SK-N-SH (cell line): ENCODE data around the gene NRM. TPM values are rescaled to one million over a fixed set of nuclear protein-coding genes. Genes with fewer than 3 reads are reported as not detected.

Experiments used
- CTCF ChIA-PET: fragments of 300-600, 350-600 bp; formaldehyde crosslinking; extraction: SDS; loops from one replicate; lab custom pipeline; 2021; lab: Yijun Ruan, JAX
- POLR2A ChIA-PET: fragments of 350-600 bp; sonication (Branson Sonifier 250); formaldehyde crosslinking; extraction: SDS; loops from one replicate; lab custom pipeline; 2020; ENCODE audit warnings: antibody characterized with exemption, inconsistent platforms; lab: Yijun Ruan, JAX
- DNase-seq: peaks from one replicate; pipeline ENCODE4 v3.0.0; 2012
- H2AFZ ChIP-seq: fragments of 200-600 bp; sonication (generic); 2 replicates; pipeline ENCODE4 v1.8.1; 2016; ENCODE audit warnings: antibody characterized with exemption, mild to moderate bottlenecking, low read depth
- H3F3A ChIP-seq: fragments of 200-600 bp; sonication (generic); replicated peaks from 2 replicates; pipeline ENCODE3; 2016; ENCODE audit warnings: antibody characterized with exemption, mild to moderate bottlenecking; ENCODE audit not compliant: insufficient read depth
- H3K27ac ChIP-seq, 2 experiments: fragments of 200-500 bp in 1 of 2; fragments of 200-600 bp in 1 of 2; sonication (Bioruptor generic) in 1 of 2; sonication (generic), shearing (Covaris generic) in 1 of 2; 2 replicates each; pipeline versions ENCODE4 v1.5.1 to v1.6.1; 2014 to 2016; ENCODE audit warnings: low read depth in 2 of 2, inconsistent platforms in 1 of 2, low read length in 1 of 2, mild to moderate bottlenecking in 1 of 2, mixed read lengths in 1 of 2
- H3K27me3 ChIP-seq: fragments of 200-600 bp; sonication (generic), shearing (Covaris generic); 2 replicates; pipeline ENCODE4 v1.6.1; 2016; ENCODE audit warnings: mixed run types; ENCODE audit not compliant: insufficient read depth
- H3K36me3 ChIP-seq, 2 experiments: fragments of 200-500 bp in 1 of 2; fragments of 200-600 bp in 1 of 2; sonication (Bioruptor generic) in 1 of 2; sonication (generic) in 1 of 2; replicated peaks in 1 of 2; 2 replicates each; pipeline versions ENCODE3 to v1.5.1; 2014 to 2016; ENCODE audit warnings: low read length in 1 of 2, mild to moderate bottlenecking in 1 of 2; ENCODE audit not compliant: insufficient read depth in 2 of 2, control insufficient read depth in 1 of 2
- H3K4me1 ChIP-seq, 2 experiments: fragments of 200-500 bp in 1 of 2; fragments of 200-600 bp in 1 of 2; sonication (Bioruptor generic) in 1 of 2; sonication (generic), shearing (Covaris generic) in 1 of 2; 2 replicates each; pipeline versions ENCODE4 v1.5.1 to v1.6.1; 2014 to 2016; ENCODE audit warnings: low read depth in 1 of 2, low read length in 1 of 2, mixed run types in 1 of 2; ENCODE audit not compliant: insufficient read depth in 2 of 2, control insufficient read depth in 1 of 2
- H3K4me2 ChIP-seq: fragments of 200-600 bp; sonication (generic), shearing (Covaris generic); 2 replicates; pipeline ENCODE4 v1.6.1; 2017; ENCODE audit warnings: mixed run types
- H3K4me3 ChIP-seq, 2 experiments: fragments of 200-500 bp in 1 of 2; fragments of 200-600 bp in 1 of 2; sonication (Bioruptor generic) in 1 of 2; sonication (generic), shearing (Covaris generic) in 1 of 2; 2 replicates each; pipeline versions ENCODE4 v1.5.1 to v1.8.1; 2014 to 2016; ENCODE audit warnings: low read depth in 2 of 2, inconsistent platforms in 1 of 2, low read length in 1 of 2, mild to moderate bottlenecking in 1 of 2, mixed read lengths in 1 of 2, moderate library complexity in 1 of 2
- H3K79me2 ChIP-seq: fragments of 200-600 bp; sonication (generic); 2 replicates; pipeline ENCODE4 v1.8.1; 2017; ENCODE audit warnings: mild to moderate bottlenecking; ENCODE audit not compliant: insufficient read depth
- H3K9ac ChIP-seq: fragments of 200-600 bp; sonication (generic); 2 replicates; pipeline ENCODE4 v1.6.1; 2017; ENCODE audit warnings: mixed run types
- H3K9me2 ChIP-seq: fragments of 200-600 bp; sonication (generic); 2 replicates; pipeline ENCODE4 v1.6.1; 2017; ENCODE audit warnings: mixed run types
- H3K9me3 ChIP-seq: fragments of 200-600 bp; sonication (generic); 2 replicates; pipeline ENCODE4 v1.6.1; 2017; ENCODE audit warnings: mixed run types, mild to moderate bottlenecking, moderate library complexity
- H4K20me1 ChIP-seq: fragments of 200-600 bp; sonication (generic); 2 replicates; pipeline ENCODE4 v1.6.1; 2017; ENCODE audit warnings: mild to moderate bottlenecking, mixed run types; ENCODE audit not compliant: insufficient read depth
- CHD2 ChIP-seq: fragments of 150-350 bp; IDR thresholded peaks from 2 replicates; pipeline ENCODE4 v1.6.1; 2018; ENCODE audit warnings: low read length; ENCODE audit not compliant: partially characterized antibody
- EP300 ChIP-seq, 2 experiments: IDR thresholded peaks; 2 replicates each; pipeline versions ENCODE4 v1.4.0 to v1.6.1; 2012; ENCODE audit warnings: borderline replicate concordance in 1 of 2, low read depth in 1 of 2, low read length in 1 of 2
- FOSL2 ChIP-seq: IDR thresholded peaks from 2 replicates; pipeline ENCODE4 v1.4.0; 2012; ENCODE audit warnings: low read depth, mild to moderate bottlenecking, moderate library complexity, borderline replicate concordance
- GABPA ChIP-seq: IDR thresholded peaks from 2 replicates; pipeline ENCODE4 v1.4.0; 2012; ENCODE audit warnings: low read depth, mild to moderate bottlenecking
- MEF2A ChIP-seq: IDR thresholded peaks from 2 replicates; pipeline ENCODE4 v1.4.0; 2012; ENCODE audit warnings: low read depth, borderline replicate concordance
- MXI1 ChIP-seq: IDR thresholded peaks from 2 replicates; pipeline ENCODE4 v1.6.1; 2012; ENCODE audit warnings: mild to moderate bottlenecking, low read depth, low read length, improper control_type of control experiment
- NFIC ChIP-seq: IDR thresholded peaks from 2 replicates; pipeline ENCODE4 v1.4.0; 2012; ENCODE audit warnings: borderline replicate concordance
- POLR2AphosphoS5 ChIP-seq: IDR thresholded peaks from 2 replicates; pipeline ENCODE4 v1.6.1; 2012; ENCODE audit warnings: low read depth, low read length
- RAD21 ChIP-seq: IDR thresholded peaks from 2 replicates; pipeline ENCODE4 v1.6.1; 2012; ENCODE audit warnings: mild to moderate bottlenecking, low read length
- TAF1 ChIP-seq: IDR thresholded peaks from 2 replicates; pipeline ENCODE4 v1.6.1; 2012; ENCODE audit warnings: low read depth, mild to moderate bottlenecking, low read length, moderate library complexity, borderline replicate concordance
- TEAD4 ChIP-seq: IDR thresholded peaks from 2 replicates; pipeline ENCODE4 v1.4.0; 2012; ENCODE audit warnings: mild to moderate bottlenecking, borderline replicate concordance; ENCODE audit not compliant: insufficient read depth
- YY1 ChIP-seq: IDR thresholded peaks from 2 replicates; pipeline ENCODE4 v1.4.0; 2012; ENCODE audit warnings: low read depth, mild to moderate bottlenecking
- WGBS: methylation state at CpG from one replicate; pipeline ENCODE4 v1.1.6; 2017; ENCODE audit warnings: low lambda C conversion rate; 5-methylcytosine and 5-hydroxymethylcytosine counted together
- polyA plus RNA-seq, 3 experiments: library from polyadenylated mRNA; depleted of rRNA; stranded (reverse); fragments of >200 nt; gene quantifications; 2 replicates each; pipeline ENCODE4 v1.2.3, GENCODE V29; 2012
- TF ChIP-seq, protein P1 (sequence below): fragments of 150-350 bp; IDR thresholded peaks from 2 replicates; pipeline ENCODE4 v1.6.1; 2017; ENCODE audit warnings: antibody characterized with exemption, low read length, low read depth, borderline replicate concordance
- TF ChIP-seq, protein P2 (sequence below): fragments of 200-600 bp; sonication (generic); IDR thresholded peaks from 2 replicates; pipeline ENCODE4 v1.6.1; 2017; ENCODE audit warnings: antibody characterized with exemption, mild to moderate bottlenecking, moderate library complexity
- TF ChIP-seq, protein P3 (sequence below): IDR thresholded peaks from 2 replicates; pipeline ENCODE4 v1.4.0; 2012; ENCODE audit warnings: low read depth
- TF ChIP-seq, protein P4 (sequence below): IDR thresholded peaks from 2 replicates; pipeline ENCODE4 v1.6.1; 2012; ENCODE audit warnings: mild to moderate bottlenecking, low read depth, low read length, moderate library complexity
- TF ChIP-seq, protein P5 (sequence below): IDR thresholded peaks from 2 replicates; pipeline ENCODE4 v1.4.0; 2012; ENCODE audit warnings: low read depth, borderline replicate concordance

NRM gene
- polyA plus RNA-seq, 1 of the 3 experiments (the other 2 are of a cell fraction), result 26.8 TPM

DNA sequence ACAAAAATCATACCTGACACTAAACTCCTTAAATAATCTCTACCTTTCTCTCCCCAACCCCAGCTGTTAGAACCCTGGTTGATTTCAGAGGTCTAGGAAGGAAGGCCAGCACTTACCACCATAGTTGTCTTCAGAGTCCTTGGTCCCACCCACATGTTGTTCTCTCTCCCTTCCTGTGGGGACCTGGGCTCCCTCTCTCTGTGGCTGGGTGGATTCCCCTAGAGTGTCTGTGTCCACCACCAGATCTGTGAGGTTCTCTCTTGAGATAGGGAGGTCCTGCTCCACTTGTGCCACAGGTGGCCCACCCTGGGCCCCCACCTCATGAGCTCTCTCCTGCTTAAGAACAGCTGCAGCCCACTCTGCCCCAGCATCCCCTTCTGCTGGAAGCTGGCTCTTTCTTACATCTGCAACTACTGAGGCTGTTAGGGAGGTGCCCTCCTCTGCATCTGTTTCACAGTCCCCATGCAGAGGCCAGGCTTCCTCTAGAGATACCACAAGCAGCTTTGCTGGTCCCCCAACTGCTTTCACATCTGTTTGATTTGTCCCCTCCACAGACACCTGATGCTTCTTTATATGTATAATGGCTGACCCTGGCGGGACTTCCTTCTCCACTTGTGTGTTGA, 21.1 kb upstream of the NRM start:
- no peaks in the 10 kb centered on the region for H3K9me2 ChIP-seq
- DNase-seq, result no peak
- WGBS, result 92% methylated on average over 1 of the region's 1 CpG
- H3K27ac ChIP-seq, result no peak overlapping the region
- no peak for TF ChIP-seq MEF2A
- TF ChIP-seq, protein P1, sequence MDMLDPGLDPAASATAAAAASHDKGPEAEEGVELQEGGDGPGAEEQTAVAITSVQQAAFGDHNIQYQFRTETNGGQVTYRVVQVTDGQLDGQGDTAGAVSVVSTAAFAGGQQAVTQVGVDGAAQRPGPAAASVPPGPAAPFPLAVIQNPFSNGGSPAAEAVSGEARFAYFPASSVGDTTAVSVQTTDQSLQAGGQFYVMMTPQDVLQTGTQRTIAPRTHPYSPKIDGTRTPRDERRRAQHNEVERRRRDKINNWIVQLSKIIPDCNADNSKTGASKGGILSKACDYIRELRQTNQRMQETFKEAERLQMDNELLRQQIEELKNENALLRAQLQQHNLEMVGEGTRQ, result no peak
- no peak for TF ChIP-seq TAF1
- no peak for TF ChIP-seq GABPA
- TF ChIP-seq FOSL2, result no peak
- TF ChIP-seq, protein P2, sequence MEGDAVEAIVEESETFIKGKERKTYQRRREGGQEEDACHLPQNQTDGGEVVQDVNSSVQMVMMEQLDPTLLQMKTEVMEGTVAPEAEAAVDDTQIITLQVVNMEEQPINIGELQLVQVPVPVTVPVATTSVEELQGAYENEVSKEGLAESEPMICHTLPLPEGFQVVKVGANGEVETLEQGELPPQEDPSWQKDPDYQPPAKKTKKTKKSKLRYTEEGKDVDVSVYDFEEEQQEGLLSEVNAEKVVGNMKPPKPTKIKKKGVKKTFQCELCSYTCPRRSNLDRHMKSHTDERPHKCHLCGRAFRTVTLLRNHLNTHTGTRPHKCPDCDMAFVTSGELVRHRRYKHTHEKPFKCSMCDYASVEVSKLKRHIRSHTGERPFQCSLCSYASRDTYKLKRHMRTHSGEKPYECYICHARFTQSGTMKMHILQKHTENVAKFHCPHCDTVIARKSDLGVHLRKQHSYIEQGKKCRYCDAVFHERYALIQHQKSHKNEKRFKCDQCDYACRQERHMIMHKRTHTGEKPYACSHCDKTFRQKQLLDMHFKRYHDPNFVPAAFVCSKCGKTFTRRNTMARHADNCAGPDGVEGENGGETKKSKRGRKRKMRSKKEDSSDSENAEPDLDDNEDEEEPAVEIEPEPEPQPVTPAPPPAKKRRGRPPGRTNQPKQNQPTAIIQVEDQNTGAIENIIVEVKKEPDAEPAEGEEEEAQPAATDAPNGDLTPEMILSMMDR, result no peak
- TF ChIP-seq POLR2AphosphoS5, result no peak
- TF ChIP-seq, protein P3, sequence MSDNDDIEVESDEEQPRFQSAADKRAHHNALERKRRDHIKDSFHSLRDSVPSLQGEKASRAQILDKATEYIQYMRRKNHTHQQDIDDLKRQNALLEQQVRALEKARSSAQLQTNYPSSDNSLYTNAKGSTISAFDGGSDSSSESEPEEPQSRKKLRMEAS, result no peak
- TF ChIP-seq, protein P4, sequence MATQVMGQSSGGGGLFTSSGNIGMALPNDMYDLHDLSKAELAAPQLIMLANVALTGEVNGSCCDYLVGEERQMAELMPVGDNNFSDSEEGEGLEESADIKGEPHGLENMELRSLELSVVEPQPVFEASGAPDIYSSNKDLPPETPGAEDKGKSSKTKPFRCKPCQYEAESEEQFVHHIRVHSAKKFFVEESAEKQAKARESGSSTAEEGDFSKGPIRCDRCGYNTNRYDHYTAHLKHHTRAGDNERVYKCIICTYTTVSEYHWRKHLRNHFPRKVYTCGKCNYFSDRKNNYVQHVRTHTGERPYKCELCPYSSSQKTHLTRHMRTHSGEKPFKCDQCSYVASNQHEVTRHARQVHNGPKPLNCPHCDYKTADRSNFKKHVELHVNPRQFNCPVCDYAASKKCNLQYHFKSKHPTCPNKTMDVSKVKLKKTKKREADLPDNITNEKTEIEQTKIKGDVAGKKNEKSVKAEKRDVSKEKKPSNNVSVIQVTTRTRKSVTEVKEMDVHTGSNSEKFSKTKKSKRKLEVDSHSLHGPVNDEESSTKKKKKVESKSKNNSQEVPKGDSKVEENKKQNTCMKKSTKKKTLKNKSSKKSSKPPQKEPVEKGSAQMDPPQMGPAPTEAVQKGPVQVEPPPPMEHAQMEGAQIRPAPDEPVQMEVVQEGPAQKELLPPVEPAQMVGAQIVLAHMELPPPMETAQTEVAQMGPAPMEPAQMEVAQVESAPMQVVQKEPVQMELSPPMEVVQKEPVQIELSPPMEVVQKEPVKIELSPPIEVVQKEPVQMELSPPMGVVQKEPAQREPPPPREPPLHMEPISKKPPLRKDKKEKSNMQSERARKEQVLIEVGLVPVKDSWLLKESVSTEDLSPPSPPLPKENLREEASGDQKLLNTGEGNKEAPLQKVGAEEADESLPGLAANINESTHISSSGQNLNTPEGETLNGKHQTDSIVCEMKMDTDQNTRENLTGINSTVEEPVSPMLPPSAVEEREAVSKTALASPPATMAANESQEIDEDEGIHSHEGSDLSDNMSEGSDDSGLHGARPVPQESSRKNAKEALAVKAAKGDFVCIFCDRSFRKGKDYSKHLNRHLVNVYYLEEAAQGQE, result no peak
- TF ChIP-seq, protein P5, sequence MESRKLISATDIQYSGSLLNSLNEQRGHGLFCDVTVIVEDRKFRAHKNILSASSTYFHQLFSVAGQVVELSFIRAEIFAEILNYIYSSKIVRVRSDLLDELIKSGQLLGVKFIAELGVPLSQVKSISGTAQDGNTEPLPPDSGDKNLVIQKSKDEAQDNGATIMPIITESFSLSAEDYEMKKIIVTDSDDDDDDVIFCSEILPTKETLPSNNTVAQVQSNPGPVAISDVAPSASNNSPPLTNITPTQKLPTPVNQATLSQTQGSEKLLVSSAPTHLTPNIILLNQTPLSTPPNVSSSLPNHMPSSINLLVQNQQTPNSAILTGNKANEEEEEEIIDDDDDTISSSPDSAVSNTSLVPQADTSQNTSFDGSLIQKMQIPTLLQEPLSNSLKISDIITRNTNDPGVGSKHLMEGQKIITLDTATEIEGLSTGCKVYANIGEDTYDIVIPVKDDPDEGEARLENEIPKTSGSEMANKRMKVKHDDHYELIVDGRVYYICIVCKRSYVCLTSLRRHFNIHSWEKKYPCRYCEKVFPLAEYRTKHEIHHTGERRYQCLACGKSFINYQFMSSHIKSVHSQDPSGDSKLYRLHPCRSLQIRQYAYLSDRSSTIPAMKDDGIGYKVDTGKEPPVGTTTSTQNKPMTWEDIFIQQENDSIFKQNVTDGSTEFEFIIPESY, result no peak
- no peak for TF ChIP-seq YY1
- TF ChIP-seq NFIC, result no peak
- no peak for TF ChIP-seq RAD21
- no peak for TF ChIP-seq MXI1
- no peak for TF ChIP-seq EP300 (IDR thresholded peaks at IDR 0.05; ENCODE audit: borderline replicate concordance in 1 of 2, low read depth in 1 of 2, low read length in 1 of 2)
- no peak for TF ChIP-seq CHD2
- no peak for TF ChIP-seq TEAD4
- ChIA-PET CTCF (interaction anchor here (0.9 to 42.4 kb wide), 3 partner anchors 9 to 26 kb away, joined by 3 to 838 read pairs (median 8); partner anchors contain the start of genes DHX16, NRM, PPP1R18 and TUBB), POLR2A (no interaction called here)
- peaks cover 10% of the 10 kb centered on the region for H3F3A ChIP-seq
- no peaks in the 10 kb centered on the region; the same call in 1 of the 2 replicates for H3K9me3 ChIP-seq
- H3K4me2 ChIP-seq, result no peak overlapping the region
- H2AFZ ChIP-seq, result no peak overlapping the region
- no peaks in the 10 kb centered on the region for H4K20me1 ChIP-seq
- no peaks in the 10 kb centered on the region for H3K27me3 ChIP-seq
- H3K36me3 ChIP-seq, result peaks cover 31 to 37% of the 10 kb centered on the region in 2 experiments
- no peak overlapping the region for H3K9ac ChIP-seq
- H3K4me3 ChIP-seq, result no peak overlapping the region
- peaks cover 7 to 10% of the 10 kb centered on the region in 2 experiments; a peak in 2 of 4 replicates for H3K4me1 ChIP-seq
- H3K79me2 ChIP-seq, result peaks cover 19% of the 10 kb centered on the region
